ENCODE results near the gene DAPK2. TPM values are rescaled to one million over a fixed set of nuclear protein-coding genes. Genes with fewer than 3 reads are reported as not detected.
A peak's percentile ranks its signal among the peaks of the same experiment; 100 is the strongest.

Gene DAPK2
- 1.4 and 5.2 TPM in 2 replicates for total RNA-seq (2014; rRNA removed)
- percentile 34 among the genes with signal in this experiment for Bru-seq, nascent RNA
- BruChase-seq, experiment 1, labeled RNA remaining after a 6-hour chase: percentile 35 among the genes with signal in this experiment
- percentile 43 among the genes with signal in this experiment for BruChase-seq, experiment 2, labeled RNA remaining after a 2-hour chase
- long read RNA-seq, transcript DAPK2-202 (12 exons, 1,741 nt): major isoform, 8 of 14 reads
- long read RNA-seq, partial matches to known transcripts: 2 of 14 reads
- long read RNA-seq, other reads (novel, unspliced or antisense): 4 of 14 reads

DNA sequence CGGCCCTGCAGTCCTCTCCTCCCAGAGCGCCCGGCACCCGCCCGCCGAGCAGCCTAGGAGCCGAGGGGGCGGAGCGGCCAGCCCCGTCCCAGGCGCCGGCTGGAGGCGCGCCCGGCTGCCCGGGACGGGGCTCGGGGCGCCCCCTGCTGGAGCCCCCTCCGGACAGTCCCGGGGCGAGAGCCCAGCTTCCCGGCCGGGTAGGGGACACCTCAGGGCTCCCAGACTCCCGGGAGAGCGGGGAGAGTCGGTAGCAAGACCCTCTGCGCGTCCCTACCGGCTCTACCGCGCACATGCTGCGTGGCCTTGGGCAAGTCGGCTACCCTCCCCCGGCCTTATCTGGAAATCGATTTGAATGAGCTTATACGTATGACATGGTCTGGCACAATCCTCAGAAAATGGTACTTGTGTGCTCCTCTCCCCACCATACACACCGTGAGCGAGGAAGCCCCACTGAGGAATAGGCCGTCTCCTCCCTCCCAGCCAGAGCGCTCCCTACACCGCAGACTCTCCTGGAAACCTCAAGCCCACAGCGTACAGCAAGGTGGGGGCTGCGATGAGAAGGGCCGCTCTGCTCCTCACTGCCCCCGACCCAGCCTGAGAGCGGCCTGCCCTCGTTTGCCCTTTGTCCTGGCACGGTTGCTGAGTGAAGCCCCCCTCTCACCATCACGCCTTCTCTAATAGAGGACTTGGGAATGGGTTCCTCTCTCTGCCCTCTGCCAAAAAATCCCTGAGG is at the start of gene DAPK2:
DAPK2 (minus strand) TSS at position 65 of the 733 bp plus-strand sequence. CDS start 6,224 bp downstream, outside the sequence.
- Histone ChIP-seq H3K4me1 (ENCODE audit: insufficient read depth, low read length) (peaks cover 10% of the 10 kb centered on the region; the same call in 1 of the 2 replicates), H3K27ac (ENCODE audit: low read length) (no peak within 1 kb of the TSS), H3K4me2 (ENCODE audit: low read length) (peak within 1 kb of the TSS; percentile 90), H3F3A (ENCODE audit: low read length, unreplicated experiment) (no peaks in the 10 kb centered on the region), H3K79me2 (ENCODE audit: low read length) (no peaks in the 10 kb centered on the region), H3K27me3 (ENCODE audit: low read length) (no peaks in the 10 kb centered on the region), H3K36me3 (ENCODE audit: low read depth, low read length) (no peaks in the 10 kb centered on the region), H2AFZ (ENCODE audit: low read length) (peak within 1 kb of the TSS; percentile 75), H3K9me2 (replicated peaks; ENCODE audit: low read length) (no peaks in the 10 kb centered on the region), H4K20me1 (ENCODE audit: low read length) (no peaks in the 10 kb centered on the region), H3K4me3 (ENCODE audit: low read length) (peak within 1 kb of the TSS; percentile 63), H3K9me3 (ENCODE audit: low read length) (no peaks in the 10 kb centered on the region), H3K9ac (ENCODE audit: low read length) (peak within 1 kb of the TSS; percentile 20; the same call in 1 of the 2 replicates)
- peak; percentile 93 for ATAC-seq
- ChIA-PET CTCF (interaction anchor here (0.6 to 1.0 kb wide), 3 partner anchors 197 to 805 kb away, joined by 3 read pairs; no protein-coding TSS in a partner anchor), POLR2A (ENCODE audit: unreplicated experiment) (interaction anchor here (0.6 kb wide), 1 partner anchor 100 kb away, joined by 4 read pairs; no protein-coding TSS in a partner anchor)
- DNase-seq: peak; percentile 65
- no TSS peak for BruUV-seq (replicated peaks)
- TF ChIP-seq, protein P1, sequence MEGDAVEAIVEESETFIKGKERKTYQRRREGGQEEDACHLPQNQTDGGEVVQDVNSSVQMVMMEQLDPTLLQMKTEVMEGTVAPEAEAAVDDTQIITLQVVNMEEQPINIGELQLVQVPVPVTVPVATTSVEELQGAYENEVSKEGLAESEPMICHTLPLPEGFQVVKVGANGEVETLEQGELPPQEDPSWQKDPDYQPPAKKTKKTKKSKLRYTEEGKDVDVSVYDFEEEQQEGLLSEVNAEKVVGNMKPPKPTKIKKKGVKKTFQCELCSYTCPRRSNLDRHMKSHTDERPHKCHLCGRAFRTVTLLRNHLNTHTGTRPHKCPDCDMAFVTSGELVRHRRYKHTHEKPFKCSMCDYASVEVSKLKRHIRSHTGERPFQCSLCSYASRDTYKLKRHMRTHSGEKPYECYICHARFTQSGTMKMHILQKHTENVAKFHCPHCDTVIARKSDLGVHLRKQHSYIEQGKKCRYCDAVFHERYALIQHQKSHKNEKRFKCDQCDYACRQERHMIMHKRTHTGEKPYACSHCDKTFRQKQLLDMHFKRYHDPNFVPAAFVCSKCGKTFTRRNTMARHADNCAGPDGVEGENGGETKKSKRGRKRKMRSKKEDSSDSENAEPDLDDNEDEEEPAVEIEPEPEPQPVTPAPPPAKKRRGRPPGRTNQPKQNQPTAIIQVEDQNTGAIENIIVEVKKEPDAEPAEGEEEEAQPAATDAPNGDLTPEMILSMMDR (conservative IDR thresholded peaks at IDR 0.05; ENCODE audit: low read depth, low read length): peak; percentile 56
- TF ChIP-seq EZH2phosphoT487 (IDR thresholded peaks at IDR 0.05; ENCODE audit: borderline replicate concordance, low read length) (no peak), EZH2 (IDR thresholded peaks at IDR 0.05; ENCODE audit: low read length, unreplicated experiment) (no peak)
- intact Hi-C loops (cut with micrococcal nuclease): loop anchor here (5.0 kb wide), 1 partner anchor 94 kb away; no protein-coding TSS in a partner anchor

DNA sequence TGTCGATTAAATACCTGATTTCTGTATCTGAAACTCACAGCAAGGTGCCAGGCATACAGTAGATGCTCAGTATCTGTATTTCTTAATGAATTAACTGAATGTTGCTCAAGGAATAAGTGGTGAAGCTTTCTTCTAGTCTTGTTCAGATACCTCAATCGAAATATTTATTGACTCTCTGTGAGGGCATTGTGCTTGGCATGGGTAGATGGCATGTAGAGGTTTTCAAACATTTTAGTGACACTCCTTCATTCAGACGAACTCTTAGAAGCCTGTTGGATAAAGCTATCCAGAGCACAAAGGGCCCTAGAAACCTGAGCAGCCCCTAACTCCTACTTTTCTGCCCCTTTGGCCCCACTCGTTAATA is 49.1 kb upstream of the DAPK2 start:
- H3K9me3 ChIP-seq (ENCODE audit: low read length): no peaks in the 10 kb centered on the region
- intact Hi-C loops (cut with micrococcal nuclease): loop anchor here (5.0 kb wide), 1 partner anchor 57 kb away; the partner anchor contains the start of gene SNX22
- no TSS peak for BruUV-seq (replicated peaks)

More for the DNA sequence above, 49.1 kb upstream of the DAPK2 start:
- no peak overlapping the region for H3K27ac ChIP-seq (ENCODE audit: low read length)
- peak overlapping the region; percentile 100 for H3K4me3 ChIP-seq (ENCODE audit: low read length)
- no peak for TF ChIP-seq EZH2 (IDR thresholded peaks at IDR 0.05; ENCODE audit: low read length, unreplicated experiment)
- TF ChIP-seq, protein P1 (conservative IDR thresholded peaks at IDR 0.05; ENCODE audit: low read depth, low read length): no peak
- DNase-seq (no peak), ATAC-seq (no peak)
- no peaks in the 10 kb centered on the region for H3F3A ChIP-seq (ENCODE audit: low read length, unreplicated experiment)
- POLR2A ChIA-PET (ENCODE audit: unreplicated experiment): no interaction called here
- peak overlapping the region; percentile 96 for H3K4me2 ChIP-seq (ENCODE audit: low read length)
- 0 out of 2 replicates have a peak, but pooled peaks cover 3% of the 10 kb centered on the region for H3K36me3 ChIP-seq (ENCODE audit: low read depth, low read length)
- H3K9me2 ChIP-seq (replicated peaks; ENCODE audit: low read length): no peaks in the 10 kb centered on the region
- 0 out of 2 replicates have a peak, but pooled peaks cover 6% of the 10 kb centered on the region for H4K20me1 ChIP-seq (ENCODE audit: low read length)
- no peaks in the 10 kb centered on the region for H3K27me3 ChIP-seq (ENCODE audit: low read length)
- H3K79me2 ChIP-seq (ENCODE audit: low read length): peaks cover 88% of the 10 kb centered on the region
- CTCF ChIA-PET: no interaction called here
- H2AFZ ChIP-seq (ENCODE audit: low read length): peak overlapping the region; percentile 92
- H3K9ac ChIP-seq (ENCODE audit: low read length): peak overlapping the region; percentile 94
- H3K4me1 ChIP-seq (ENCODE audit: insufficient read depth, low read length): peaks cover 28% of the 10 kb centered on the region
